Occipital lobe (tissue), 2 donors: ENCODE measurements around the gene ZNF629. TPM values are rescaled to one million over a fixed set of nuclear protein-coding genes. Genes with fewer than 3 reads are reported as not detected.
A peak's percentile ranks its signal among the peaks of the same experiment; 100 is the strongest.

ENCODE experiments used
- DNase-seq: peaks from one replicate; lab custom pipeline; 2025; lab: John Stamatoyannopoulos, UW
- total RNA-seq: library from RNA; depleted of rRNA; stranded (reverse); fragments of >200 nt; gene quantifications from one replicate; pipeline ENCODE4 v1.2.3, GENCODE V29; 2014

The ZNF629 gene
- total RNA-seq, 1 donor from 2014 or later, result 11.5 TPM

GRCh38 chr16:30748634-30749445 lies 38.2 kb downstream of the ZNF629 start:
- DNase-seq, result no peak

DNA sequence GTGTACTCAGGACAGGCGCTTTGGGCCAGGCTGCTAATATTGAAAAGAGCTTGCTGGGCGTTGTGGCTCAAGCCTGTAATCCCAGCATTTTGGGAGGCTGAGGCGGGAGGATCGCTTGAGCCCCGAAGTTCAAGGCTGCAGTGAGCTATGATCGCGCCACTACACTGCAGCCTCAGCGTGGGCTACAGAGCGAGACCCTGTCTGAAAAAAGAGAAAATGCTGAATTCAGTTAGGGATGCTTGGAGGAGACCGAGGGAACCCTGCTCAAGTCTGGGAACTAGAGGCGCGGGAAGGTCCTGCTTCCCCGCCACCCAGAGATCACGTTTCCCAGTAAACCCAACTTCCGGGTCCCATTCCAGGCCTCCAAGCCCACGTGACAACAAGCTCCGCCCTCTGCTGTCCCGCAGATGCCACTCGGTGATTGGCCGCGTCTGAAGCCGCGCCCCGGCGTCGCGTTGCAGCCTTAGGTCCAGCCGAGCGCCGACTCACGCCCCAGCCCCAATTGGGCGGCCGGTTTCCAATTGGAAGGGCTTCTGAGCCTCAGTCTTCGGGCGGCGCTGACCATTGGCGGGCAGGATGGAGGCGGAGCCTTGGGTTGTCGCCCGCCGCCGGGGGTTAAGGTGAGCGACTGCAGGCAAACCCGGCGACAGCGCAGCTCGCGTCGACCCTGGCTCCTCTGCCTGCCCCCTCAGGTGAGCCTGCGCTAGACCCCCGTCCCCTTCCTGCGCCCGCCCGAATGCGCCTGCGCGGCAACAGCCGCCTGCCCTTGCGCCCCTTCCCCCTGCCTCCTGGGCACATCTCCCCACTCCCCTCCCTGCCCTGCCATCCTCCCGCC lies 39.0 kb downstream of the ZNF629 start, which contains the start of gene PHKG2:
PHKG2 (plus strand) TSS at position 627 of the 835 bp plus-strand sequence. CDS start 396 bp downstream, outside the sequence.
- peak; percentile 99 for DNase-seq

DNA sequence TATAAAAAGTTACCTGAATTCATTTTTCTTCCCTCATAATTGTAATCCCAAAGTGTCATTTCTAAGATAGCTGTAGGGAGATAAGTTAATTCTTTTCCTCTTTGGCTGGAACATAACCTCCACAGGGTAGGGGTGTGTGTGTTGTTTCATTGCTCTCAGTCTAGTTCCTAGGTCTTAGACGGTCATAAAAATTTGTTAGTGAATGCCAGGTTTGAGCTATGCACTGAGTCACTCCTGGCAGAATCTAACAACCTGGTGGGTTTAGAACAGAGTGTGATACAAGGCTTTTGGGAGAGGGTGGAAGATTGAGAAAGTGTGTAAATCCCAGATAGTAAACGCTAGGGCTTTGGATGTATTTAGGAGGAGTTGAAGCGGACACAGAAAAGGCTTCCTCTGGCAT lies 39.7 kb downstream of the ZNF629 start:
- DNase-seq, result no peak

DNA sequence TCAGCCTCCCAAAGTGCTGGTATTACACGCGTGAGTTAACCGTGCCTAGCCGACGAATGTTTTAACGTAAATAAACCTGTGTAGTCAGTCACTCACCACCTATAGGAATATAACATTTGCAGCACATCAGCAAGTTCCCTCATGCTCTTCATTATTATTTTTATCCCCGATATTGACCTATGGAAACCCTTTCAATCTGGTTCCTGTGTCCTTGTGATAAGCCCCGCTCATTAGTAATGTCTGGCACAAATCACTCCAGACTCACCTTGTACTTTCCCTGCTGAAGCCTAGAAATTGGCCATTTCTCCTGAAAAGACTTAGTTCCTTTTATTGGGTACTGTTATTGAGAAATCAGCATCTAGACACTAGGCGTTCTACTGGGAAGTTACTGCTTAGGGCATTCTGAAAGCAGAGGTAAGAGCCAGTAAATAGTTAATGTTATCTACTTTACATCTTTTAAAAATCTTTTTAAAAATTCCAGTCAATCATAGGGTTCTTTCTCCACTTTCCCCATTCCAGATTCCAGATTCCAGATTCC lies 40.3 kb downstream of the ZNF629 start:
- DNase-seq, result no peak

DNA sequence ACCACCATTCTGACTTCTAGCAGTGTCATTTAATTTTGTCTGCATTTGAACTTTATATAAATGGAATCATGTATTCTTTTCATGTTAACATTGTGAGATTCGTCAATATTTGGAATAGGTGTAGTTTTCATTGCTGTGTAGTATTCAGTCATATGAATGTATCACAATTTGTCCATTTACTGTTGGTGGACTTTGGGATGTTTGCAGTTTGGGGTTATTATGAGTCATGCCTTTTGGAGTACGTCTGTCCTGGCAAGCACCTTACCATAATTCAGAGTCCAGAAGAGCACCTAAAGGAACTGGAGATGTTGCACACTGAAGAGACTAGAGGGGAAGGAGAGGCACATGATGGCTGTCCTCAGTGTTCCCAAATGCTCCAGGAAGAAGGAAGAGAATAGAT lies 41.9 kb downstream of the ZNF629 start:
- DNase-seq, result no peak

GRCh38 chr16:30744183-30744582 lies 42.8 kb downstream of the ZNF629 start:
- DNase-seq, result no peak

- no peak for DNase-seq
Observed at GRCh38 chr16:30743716-30744115, 43.3 kb downstream of the ZNF629 start.

GRCh38 chr16:30741461-30741914 lies 45.5 kb downstream of the ZNF629 start:
- no peak for DNase-seq

DNA sequence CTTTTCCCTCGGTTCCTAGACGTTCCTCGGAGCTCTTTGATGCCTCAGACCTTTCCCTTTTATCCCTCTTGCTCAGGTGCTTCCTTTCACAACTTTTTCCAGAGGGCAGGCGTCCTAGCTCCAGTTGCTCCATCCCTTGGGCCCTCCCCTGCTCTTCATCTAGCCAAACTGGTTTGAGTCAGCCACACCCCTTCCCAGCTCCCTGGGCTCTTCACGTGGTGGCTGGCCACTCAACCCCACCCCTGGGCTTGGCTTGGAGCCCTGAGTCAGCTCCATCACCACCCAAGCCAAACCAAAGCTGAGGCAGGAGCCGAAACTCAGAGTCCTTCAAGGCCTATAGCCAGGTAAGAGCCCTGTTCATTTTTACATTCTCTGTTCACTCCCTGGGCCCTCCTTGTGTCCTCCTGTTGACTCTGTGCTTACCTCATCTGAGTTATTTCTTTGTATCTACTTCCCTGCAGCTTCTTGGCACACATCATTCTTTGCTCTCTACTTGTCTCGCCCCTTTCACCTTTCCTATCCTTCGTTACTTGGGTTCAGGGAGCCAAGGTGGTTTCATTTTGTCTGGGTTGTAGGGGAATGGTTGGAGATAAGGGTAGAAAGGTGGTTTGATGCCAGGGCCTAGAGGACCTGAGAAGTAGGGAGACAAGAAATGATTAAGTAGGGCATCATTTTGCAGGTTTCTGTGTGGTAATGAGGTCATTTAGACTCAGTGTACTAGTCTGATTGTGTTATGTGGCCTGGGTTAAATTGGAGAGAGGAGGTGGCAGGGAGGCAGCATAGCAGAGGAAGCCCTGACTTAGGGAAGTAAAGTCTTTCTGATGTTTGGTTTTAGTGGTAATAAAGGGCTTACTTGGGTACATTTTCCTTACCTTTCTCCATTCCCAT lies 46.4 kb downstream of the ZNF629 start:
- no peak for DNase-seq

- no peak for DNase-seq
Observed at GRCh38 chr16:30738984-30739951, 47.7 kb downstream of the ZNF629 start.

- DNase-seq, result no peak
Observed at GRCh38 chr16:30737794-30738648, 49.0 kb downstream of the ZNF629 start.

DNA sequence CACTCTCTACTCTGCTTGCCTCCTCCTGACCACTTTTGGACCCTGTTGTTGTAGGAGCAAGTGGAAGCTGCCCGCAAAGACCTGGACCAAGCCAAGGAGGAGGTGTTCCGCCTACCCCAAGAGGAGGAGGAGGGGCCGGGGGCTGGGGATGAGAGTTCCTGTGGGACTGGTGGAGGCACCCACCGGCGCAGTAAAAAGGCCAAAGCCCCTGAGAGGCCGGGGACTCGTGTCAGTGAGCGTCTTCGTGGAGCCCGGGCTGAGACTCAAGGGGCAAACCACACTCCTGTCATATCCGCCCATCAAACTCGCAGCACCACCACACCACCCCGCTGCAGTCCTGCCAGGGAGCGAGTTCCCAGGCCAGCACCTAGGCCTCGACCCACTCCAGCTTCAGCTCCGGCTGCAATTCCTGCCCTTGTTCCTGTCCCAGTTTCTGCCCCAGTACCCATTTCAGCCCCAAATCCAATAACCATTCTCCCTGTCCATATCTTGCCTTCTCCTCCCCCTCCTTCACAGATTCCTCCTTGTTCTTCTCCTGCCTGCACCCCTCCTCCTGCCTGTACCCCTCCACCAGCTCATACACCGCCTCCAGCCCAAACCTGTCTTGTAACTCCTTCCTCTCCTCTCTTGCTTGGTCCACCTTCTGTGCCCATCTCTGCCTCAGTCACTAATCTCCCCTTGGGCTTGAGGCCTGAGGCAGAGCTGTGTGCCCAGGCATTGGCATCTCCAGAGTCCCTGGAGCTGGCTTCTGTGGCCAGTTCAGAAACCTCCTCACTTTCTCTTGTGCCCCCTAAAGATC lies 49.8 kb downstream of the ZNF629 start:
- DNase-seq, result no peak

GRCh38 chr16:30731411-30731810 lies 55.6 kb downstream of the ZNF629 start:
- no peak for DNase-seq

- no peak for DNase-seq
Observed at GRCh38 chr16:30728899-30729672, 57.9 kb downstream of the ZNF629 start.
